ENCODE data around the gene COL21A1. TPM values are rescaled to one million over a fixed set of nuclear protein-coding genes. Genes with fewer than 3 reads are reported as not detected.

The COL21A1 gene
- total RNA-seq, 2 experiments from 2014 or later = not detected

- Histone ChIP-seq H4K20me1 (ENCODE audit: insufficient read depth, low read length) (no peaks in the 10 kb centered on the region), H3K9me3 (ENCODE audit: low read length) (no peaks in the 10 kb centered on the region), H3K4me1 (ENCODE audit: insufficient read depth, low read length, poor library complexity, severe bottlenecking) (no peaks in the 10 kb centered on the region), H3K4me3 (ENCODE audit: low read depth, low read length, poor library complexity, severe bottlenecking) (no peak overlapping the region), H2AFZ (ENCODE audit: low read length) (no peak overlapping the region), H3K79me2 (ENCODE audit: insufficient read depth, low read depth, low read length) (no peaks in the 10 kb centered on the region), H3K4me2 (ENCODE audit: low read length) (no peak overlapping the region), H3K9me2 (ENCODE audit: insufficient read depth, low read length) (no peaks in the 10 kb centered on the region), H3K27ac (ENCODE audit: low read depth, low read length, poor library complexity, severe bottlenecking) (no peak overlapping the region), H3K36me3 (ENCODE audit: insufficient read depth, low read length) (no peaks in the 10 kb centered on the region)
- POLR2A ChIA-PET = no interaction called here
- intact Hi-C loops (cut with micrococcal nuclease; ENCODE audit: unreplicated experiment) = no loop called here
- no peak for DNase-seq (ENCODE audit: low spot score)
- CTCF ChIA-PET (ENCODE audit: unreplicated experiment) = no interaction called here
- no TSS peak for BruUV-seq (replicated peaks)
- TF ChIP-seq EZH2phosphoT487 (IDR thresholded peaks at IDR 0.05; ENCODE audit: borderline replicate concordance, low read depth, low read length) (no peak), CTCF (conservative IDR thresholded peaks at IDR 0.05; ENCODE audit: low read length) (no peak)
These were observed 94.8 kb downstream of the COL21A1 start for GRCh38 chr6:56152611-56153010.

DNA sequence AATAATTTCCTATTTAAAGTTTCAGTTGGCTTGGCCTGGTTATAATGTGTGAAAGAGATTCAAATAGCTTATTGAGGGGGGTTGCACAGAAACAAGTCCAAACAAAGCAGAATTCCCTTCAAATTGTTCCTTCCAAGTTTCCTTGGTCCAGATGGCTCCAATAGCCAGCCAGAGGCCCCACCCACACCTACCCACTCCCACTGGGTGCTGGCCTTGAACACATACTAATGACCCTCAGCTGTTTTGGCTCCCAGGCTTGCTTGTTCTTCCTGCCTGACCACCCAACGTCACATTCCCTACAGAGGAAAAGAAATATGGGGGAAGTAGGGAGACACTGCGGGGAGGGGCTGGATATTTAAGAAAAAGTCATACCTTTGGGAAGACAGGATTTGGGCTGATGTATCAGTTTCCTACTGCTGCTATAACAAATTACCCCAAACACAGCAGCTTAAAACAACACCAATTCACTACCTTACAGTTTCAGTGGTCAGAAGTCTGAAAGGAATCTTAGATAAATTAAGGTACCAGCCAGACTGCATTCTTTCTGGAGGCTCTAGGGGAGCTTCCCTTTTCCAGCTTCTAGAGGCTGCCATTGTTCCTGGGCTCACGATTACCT, 95.7 kb downstream of the COL21A1 start:
- Histone ChIP-seq H2AFZ (ENCODE audit: low read length) (no peak overlapping the region), H3K4me3 (ENCODE audit: low read depth, low read length, poor library complexity, severe bottlenecking) (no peak overlapping the region), H3K9me2 (ENCODE audit: insufficient read depth, low read length) (no peaks in the 10 kb centered on the region), H3K4me1 (ENCODE audit: insufficient read depth, low read length, poor library complexity, severe bottlenecking) (no peaks in the 10 kb centered on the region), H3K4me2 (ENCODE audit: low read length) (no peak overlapping the region), H4K20me1 (ENCODE audit: insufficient read depth, low read length) (no peaks in the 10 kb centered on the region), H3K27ac (ENCODE audit: low read depth, low read length, poor library complexity, severe bottlenecking) (no peak overlapping the region), H3K79me2 (ENCODE audit: insufficient read depth, low read depth, low read length) (no peaks in the 10 kb centered on the region), H3K36me3 (ENCODE audit: insufficient read depth, low read length) (no peaks in the 10 kb centered on the region), H3K9me3 (ENCODE audit: low read length) (no peaks in the 10 kb centered on the region)
- no peak for TF ChIP-seq EZH2phosphoT487 (IDR thresholded peaks at IDR 0.05; ENCODE audit: borderline replicate concordance, low read depth, low read length)
- TF ChIP-seq CTCF (conservative IDR thresholded peaks at IDR 0.05; ENCODE audit: low read length) = no peak
- BruUV-seq (replicated peaks) = no TSS peak
- POLR2A ChIA-PET = no interaction called here
- intact Hi-C loops (cut with micrococcal nuclease; ENCODE audit: unreplicated experiment) = no loop called here
- no peak for DNase-seq (ENCODE audit: low spot score)
- CTCF ChIA-PET (ENCODE audit: unreplicated experiment) = no interaction called here

GRCh38 chr6:56148488-56149186, 98.7 kb downstream of the COL21A1 start:
- H3K79me2 ChIP-seq (ENCODE audit: insufficient read depth, low read depth, low read length) = no peaks in the 10 kb centered on the region
- no peaks in the 10 kb centered on the region for H3K9me2 ChIP-seq (ENCODE audit: insufficient read depth, low read length)
- DNase-seq (ENCODE audit: low spot score) = no peak
- ChIA-PET CTCF (ENCODE audit: unreplicated experiment) (no interaction called here), POLR2A (interaction anchor here (1.0 kb wide), 1 partner anchor 7 kb away, joined by 3 read pairs; no protein-coding TSS in a partner anchor)
- H4K20me1 ChIP-seq (ENCODE audit: insufficient read depth, low read length) = no peaks in the 10 kb centered on the region
- H3K4me3 ChIP-seq (ENCODE audit: low read depth, low read length, poor library complexity, severe bottlenecking) = no peak overlapping the region
- BruUV-seq (replicated peaks) = no TSS peak
- H2AFZ ChIP-seq (ENCODE audit: low read length) = no peak overlapping the region
- no peak overlapping the region for H3K4me2 ChIP-seq (ENCODE audit: low read length)
- H3K36me3 ChIP-seq (ENCODE audit: insufficient read depth, low read length) = no peaks in the 10 kb centered on the region
- TF ChIP-seq EZH2phosphoT487 (IDR thresholded peaks at IDR 0.05; ENCODE audit: borderline replicate concordance, low read depth, low read length) (no peak), CTCF (conservative IDR thresholded peaks at IDR 0.05; ENCODE audit: low read length) (no peak)
- intact Hi-C loops (cut with micrococcal nuclease; ENCODE audit: unreplicated experiment) = no loop called here
- no peaks in the 10 kb centered on the region for H3K4me1 ChIP-seq (ENCODE audit: insufficient read depth, low read length, poor library complexity, severe bottlenecking)
- no peaks in the 10 kb centered on the region for H3K9me3 ChIP-seq (ENCODE audit: low read length)
- no peak overlapping the region for H3K27ac ChIP-seq (ENCODE audit: low read depth, low read length, poor library complexity, severe bottlenecking)
